Stimulated activated CD8-positive, alpha-beta memory T cell treated with anti-CD3 and anti-CD28 coated beads, Interleukin-4, amount 100 ng/mL, for 4 hours (primary cell): ENCODE data around the gene SYT9.

ENCODE experiments used
- DNase-seq, 2 donors: peaks; one replicate each; pipeline ENCODE4 v3.0.0-alpha.2; 2020; ENCODE audit warnings: low read depth in 2 of 2, low spot score in 1 of 2

The SYT9 gene

DNA sequence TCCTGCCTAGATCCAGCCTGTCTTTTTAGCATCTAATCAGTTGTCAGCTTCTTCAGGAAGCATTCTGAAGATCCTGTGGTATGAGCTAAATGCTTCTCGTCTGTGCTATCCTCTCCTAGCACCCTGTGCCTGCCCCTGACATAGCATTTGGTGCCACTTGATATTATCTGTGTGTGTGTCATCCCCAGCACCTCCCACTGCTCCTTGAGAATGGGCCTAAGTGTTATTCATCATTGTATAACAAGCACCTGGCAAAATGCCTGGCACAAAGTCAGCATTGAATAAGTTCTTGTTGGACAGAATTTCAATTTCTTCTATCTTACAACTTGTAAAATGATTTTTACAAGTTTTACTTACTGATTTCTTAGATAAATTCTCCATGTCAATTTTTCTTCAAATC is 205.5 kb downstream of the SYT9 start:
- no peak for DNase-seq

DNA sequence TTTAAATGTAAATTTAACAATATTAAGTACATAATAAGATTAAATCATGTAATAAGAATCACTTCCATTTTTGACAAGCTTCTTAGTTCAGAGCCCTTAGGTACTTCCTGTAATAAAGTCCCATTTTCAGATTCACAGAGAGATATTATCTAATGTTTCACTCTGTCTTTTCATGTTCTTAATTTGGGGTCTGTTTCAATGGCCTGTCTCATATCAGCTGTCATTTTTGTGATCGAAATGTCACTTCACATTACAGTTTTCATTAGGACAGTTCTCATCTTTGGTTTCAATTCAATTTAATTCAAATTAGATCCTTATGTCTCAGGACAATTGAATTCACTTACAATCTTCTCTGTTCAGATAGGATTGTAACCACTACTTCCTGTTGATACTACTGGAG is 211.0 kb downstream of the SYT9 start:
- DNase-seq, result no peak

DNA sequence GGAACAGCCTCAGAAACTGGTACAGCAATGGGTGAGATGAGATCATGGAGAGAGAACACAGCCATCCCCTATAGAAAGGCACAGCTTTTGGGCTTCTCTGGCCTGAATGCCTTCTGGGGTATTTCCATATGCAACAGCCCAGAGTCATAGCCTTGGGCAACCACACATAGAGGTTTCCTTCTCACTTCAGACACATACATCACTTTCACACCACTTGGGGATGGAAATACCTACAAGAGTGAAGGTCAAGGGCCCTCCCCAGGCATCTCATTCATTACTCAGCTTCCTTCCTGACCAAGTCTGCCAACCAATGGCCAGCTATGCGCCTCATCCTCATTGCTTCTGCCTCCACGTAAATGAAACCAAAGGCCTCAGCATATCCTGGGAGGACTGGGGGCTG is 215.9 kb downstream of the SYT9 start:
- DNase-seq, result no peak

DNA sequence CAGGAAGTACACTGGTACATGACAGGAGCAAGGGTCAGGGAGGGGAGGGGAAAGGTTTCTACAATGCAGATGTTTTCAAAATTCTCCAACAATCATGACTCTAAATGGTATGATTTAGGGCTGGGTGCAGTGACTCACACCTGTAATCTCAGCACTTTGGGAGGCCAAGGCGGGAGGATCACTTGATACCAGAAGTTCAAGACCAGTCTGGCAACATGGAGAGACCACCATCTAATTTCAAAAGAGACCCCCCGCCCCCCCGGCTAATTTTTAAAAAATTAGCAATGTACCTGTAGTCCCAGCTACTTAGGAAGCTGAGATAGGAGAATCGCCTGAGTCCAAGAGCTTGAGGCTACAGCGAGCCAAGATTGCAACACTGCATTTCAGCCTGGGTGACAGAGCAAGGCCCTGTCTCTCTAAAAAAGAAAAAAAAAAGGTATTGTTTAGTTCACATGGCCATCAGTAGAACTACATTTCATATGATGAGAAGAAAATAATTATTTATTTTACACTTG is 217.7 kb downstream of the SYT9 start:
- no peak for DNase-seq

DNA sequence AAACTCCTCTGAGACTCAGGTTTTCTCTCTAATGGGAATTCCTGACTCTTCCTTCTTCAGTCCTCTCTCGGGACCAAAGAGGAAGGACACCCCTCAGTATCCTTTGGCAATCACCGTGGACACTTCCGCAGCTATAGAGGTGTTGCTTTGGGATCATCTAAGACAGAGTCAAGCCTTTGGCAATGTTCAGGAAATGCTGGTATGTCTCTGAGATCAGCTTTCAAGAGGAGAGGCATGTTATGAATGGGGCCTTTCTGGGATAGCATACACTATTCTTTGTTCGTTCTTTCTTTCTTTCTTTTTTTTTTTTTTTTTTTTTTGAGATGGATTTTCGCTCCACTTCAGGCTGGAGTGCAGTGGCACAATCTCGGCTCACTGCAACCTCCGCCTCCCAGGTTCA is 219.4 kb downstream of the SYT9 start:
- no peak for DNase-seq

DNA sequence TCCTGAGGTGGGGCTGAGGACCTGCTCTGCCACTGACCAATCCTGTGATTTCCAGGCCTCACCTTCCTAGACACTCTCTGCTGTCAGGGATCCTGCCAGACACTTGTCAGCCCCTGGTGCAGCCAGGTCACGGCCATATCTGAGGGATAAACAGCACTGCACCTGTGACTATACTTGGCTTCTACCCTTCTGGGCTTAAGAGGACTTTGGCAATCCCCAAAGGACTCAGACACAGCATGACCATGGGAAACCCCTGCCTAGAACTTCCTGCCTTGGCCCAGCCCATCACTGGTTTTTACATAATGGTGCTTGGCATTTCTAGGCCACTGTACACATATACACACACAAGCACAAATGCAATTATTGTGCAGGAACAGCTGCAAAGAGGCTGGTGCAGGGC is 222.0 kb downstream of the SYT9 start:
- no peak for DNase-seq

DNA sequence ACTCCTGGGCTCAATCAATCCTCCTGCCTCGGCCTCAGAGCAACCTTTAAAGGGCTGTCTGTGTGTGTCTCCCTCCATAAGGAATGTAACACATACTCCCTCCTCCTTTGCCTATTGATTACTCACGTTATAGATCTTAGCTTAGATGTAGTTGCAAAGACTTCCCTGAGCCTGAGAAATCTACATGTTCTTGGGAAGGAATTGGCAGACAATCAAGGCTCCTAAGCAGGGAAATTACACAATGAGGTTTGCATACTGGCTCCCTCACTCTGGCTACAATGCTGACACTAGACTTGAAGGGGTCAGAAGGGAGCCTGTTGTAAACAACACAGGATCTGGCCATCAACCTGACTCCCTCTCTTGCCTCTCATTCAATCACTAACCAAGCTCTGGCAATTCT is 228.4 kb downstream of the SYT9 start:
- no peak for DNase-seq

DNA sequence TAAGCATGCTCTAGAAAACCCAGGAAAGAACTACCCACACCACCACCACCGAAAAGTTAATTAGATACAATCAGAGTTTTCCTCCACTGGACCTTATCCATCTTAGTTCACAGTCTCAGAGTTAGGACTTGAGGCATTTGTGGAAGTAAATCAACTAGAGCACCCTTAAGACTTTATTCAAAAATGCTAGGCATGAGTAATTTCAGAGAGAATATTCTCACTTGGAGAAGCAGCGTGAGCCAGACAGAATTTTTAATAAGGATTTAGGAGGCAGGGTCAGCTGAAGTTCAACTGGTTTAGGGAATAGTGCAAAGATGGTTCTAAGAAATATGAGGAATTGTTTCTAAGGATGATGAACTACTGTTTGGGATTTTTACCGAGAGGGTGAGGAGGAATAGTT is 232.4 kb downstream of the SYT9 start:
- DNase-seq, result no peak

DNA sequence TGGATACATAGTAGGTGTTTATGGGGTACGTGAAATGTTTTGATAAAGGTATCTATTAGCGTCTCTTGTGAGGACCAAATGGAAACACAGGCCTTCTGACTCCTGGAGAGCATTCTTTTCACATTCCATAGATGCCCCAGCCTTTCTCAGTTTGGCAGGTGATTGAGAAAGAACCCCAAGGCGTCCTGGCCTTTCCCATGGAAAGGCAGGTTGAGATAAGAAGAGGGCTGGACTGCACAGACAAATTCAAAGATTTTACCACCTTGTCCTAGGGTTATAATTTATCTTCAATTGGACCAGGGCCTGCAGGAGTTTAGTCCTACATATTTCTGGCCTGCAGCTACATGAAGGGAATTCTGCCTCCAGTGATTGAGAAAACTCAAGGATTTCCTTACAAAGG is 232.9 kb downstream of the SYT9 start:
- no peak for DNase-seq

DNA sequence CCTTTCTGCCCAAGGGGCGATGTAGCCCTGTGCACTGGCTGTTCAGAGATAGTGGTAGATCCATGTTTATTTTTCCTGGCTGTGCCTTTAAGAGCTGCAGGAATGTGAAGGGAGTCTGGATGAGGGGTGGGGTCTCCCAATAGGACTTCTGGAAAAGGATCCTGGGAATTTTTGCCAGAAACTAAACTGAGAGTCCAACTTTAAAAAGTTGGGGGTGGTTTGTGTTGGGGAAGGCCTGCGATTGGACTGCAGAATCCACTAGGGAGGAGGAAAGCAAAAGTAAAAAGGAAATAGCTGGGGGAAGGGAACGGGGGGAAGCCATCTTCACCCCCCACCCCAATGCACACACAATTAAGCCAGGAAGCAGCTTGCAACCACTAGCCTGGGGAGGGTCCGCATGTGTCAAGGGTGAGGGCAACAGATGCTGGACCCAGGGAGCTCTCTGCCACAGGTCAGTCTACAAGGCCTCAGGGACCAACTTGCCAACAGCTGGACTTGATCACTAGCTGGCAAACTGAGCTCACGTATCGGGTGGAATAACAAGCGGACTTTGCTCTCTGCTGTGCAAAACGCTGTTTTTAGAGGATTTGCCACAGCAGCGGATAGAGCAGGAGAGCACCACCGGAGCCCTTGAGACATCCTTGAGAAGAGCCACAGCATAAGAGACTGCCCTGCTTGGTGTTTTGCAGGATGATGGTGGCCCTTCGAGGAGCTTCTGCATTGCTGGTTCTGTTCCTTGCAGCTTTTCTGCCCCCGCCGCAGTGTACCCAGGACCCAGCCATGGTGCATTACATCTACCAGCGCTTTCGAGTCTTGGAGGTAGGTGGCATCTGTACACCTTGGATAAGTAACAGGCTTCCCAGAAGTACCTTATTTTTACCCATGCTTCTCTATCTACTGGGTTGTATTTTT is 233.7 kb downstream of the SYT9 start, which contains the start of gene OLFML1:
OLFML1 (plus strand) TSS at position 321 of the 912 bp plus-strand sequence; CDS start at position 691, 370 bp downstream.
- no peak for DNase-seq

DNA sequence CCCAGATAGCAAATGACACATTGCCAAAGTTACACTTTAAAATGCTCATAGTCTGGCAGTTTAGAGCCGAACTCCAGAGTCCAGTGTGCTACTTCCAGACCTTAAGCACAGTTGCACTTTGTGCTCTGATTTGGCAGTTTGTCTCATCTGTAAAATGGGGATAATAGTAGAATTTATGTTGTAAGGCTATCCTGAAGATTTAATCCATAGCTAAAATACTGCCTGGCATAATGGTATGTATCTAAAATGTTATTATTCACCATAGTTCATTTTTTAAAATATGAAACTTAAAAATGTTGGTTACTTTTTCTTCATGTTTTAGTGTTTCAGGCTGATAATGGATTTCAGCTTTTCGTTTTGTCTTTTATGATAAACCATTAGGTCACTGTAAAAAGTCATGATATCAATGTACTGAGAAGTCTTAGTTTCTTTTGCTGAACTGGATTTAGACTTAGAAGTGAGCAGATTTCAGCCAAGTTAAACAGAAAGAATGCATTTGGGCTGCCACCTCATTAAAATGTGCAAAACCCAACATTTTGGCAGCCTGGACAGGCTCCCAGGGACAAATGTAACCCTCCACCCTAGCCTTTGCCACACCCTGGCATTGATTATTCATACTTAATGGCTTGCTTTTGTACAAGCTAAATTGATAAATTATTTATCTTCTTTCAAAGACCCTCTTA is 234.5 kb downstream of the SYT9 start:
- no peak for DNase-seq

DNA sequence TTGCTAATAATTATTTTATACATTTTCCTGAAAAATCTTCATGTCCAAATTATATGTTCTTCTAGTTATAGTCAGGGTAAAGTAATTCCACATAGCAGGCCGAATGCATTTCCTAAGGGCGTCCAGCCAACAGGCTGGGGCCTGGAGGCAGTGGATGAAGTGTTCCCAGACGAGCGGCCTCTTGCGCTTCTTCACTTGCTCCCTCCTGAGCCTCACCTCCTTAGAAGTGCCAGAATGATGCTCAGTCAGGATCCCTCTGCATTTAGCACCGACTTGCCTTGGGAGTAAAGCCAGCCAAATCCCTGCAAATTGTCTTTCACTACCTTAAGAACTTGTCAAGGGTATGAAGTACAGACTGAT is 235.1 kb downstream of the SYT9 start:
- no peak for DNase-seq

DNA sequence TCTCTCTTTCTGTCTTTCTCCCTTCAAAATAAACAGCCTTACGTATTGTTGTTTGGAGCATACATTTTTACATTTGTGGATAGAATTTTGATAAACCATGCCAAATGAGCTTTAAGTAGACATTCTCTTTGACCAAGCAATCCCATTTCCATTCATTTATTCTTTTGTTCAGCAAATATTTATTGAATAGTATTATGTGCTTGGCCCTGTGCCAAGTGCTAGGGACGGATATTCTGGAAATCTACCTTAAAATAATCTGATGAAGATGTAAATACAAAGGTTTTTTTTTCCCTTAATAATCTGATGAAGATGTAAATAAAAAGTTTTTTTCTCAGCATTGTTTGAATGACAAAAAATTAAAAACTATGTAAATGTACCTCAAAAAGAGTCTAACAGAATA is 235.7 kb downstream of the SYT9 start:
- DNase-seq, result no peak

DNA sequence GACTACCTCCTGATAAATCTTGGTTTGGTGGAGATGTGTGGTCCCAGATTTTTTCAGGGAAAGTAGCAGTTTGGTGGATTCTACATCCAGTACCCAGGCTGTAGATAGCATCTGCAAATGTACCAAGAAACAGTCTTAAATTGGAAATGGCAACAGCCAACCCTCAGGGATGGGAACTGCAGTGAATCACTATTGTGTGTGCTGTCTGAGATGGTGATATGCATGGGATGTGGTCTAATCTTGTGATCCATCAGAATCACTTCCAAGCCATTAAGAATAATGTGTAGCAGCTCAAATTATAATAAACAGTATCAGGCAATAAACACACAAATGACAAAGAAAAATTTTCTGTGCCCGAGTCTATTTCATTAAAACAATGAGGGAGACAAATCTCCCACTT is 237.0 kb downstream of the SYT9 start:
- DNase-seq, result no peak

DNA sequence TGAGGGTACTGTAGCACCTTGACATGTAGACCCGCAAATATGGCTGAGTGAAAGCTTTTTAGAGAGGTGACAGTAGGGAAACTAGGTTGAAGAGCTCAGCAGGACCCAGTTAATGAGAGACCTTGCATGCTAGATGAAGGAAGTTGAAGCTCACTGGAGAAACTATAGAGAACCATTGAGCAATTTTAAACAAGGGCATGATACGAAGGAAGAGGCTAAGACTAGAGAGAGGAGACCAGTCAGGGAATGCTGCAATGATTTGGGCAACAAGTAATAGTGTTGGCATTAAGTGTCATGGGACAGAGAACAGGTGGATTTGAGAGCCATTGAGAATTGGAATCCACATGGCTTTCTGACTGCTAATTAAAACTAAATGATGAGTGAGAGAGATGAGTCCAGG is 237.7 kb downstream of the SYT9 start:
- no peak for DNase-seq

DNA sequence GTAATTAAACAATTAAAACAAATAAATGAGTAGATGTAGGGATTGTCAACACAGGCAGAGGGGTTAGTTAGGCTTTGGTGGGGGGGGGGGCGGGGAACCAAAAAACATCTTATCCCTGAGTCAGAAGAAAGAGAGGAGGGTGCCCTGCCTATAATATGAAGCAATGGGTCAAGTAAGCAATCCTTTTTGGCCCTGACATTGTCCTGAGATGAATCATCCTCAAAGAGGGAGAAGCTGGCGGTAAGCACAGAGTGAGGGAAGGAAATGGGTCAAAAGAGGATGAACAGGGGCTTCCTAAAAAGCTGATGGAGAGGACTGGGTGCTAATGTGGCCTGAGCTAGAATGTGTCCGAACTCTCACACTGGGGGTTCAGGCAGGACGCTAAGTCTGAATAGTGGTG is 238.3 kb downstream of the SYT9 start:
- no peak for DNase-seq

DNA sequence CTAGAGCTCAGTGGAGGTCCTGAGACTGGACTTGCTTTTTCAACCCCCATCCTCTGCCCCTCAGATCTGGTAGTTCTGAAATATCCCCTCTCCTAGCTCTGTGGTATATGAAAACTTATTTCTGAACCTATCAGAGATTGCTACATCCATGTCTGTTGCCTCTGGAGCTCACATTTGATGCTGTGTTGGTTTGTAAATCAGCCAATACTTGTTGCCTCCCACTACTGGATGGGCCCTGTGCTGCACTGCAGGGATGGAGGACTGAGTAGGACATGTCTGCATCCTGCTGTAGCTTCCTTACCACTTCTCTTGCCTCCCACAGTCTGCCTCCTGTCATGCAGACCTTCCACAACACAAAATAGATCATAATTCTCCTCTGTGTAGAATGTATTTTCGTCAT is 238.8 kb downstream of the SYT9 start:
- no peak for DNase-seq

DNA sequence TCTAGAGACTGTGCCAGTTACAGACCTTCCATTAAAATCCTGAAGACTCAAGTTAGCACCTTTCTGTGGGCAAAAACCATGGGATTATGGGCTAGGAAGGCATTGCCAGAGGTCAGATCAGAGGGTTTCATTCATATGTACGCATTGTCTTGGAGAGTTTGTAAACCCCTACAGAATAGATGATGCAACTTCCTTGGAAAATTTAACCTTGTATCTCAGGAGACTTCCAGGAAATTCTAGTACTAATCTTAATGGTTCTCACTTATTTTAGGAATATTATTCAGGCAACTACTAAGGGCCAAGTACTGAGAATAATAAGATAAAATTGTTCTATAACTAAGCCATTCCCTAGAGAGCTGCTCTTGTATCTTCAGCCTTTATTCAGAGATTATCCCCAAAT is 240.5 kb downstream of the SYT9 start:
- no peak for DNase-seq

DNA sequence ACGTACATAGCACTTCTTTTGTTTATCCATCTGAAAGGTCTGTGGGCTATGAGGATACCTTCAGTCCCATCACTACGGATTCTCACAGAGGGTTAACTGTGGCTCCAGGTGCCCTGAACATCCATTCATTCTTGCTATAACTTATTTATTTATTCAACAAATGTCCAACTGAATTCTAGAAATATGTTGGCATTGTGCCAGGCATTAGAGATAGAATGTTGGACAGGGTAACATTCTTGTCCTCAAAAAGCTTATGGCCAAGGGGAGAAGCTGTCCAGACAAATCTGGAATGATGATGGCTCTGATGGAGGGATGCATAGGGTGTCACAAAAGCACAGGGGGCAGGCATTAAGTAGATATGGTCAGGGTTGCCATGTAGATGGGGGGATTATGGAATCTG is 242.0 kb downstream of the SYT9 start:
- no peak for DNase-seq

DNA sequence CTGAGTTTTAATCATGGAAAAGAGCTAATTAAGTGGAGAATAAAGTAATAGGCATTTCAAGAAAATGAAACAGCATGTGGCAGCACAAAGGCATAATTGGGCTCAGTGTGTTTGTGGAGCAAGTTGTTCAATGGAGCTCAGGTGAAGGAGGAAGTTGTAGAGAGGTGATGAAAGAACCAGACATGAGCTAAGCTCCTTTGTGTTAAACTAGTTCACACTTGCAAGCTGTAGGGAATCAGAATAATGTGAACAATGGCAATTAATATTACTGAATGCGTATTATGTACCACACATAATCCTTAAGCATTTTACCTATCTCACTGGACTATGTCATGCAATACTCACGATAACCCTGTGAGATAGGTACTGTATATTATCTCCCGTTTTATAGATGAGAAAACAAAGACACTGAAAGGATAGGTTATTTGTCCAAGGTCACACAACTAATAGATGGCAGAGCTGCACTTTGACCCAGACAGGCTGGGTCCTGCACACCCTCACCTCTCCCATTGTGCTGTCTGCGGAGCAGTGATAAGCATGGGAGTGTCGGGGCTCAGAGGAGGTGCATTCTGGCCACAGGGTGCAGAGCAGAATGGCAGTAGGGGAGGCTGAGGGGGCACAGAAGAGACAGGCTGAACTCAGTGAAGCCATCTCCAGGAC is 242.5 kb downstream of the SYT9 start:
- no peak for DNase-seq

DNA sequence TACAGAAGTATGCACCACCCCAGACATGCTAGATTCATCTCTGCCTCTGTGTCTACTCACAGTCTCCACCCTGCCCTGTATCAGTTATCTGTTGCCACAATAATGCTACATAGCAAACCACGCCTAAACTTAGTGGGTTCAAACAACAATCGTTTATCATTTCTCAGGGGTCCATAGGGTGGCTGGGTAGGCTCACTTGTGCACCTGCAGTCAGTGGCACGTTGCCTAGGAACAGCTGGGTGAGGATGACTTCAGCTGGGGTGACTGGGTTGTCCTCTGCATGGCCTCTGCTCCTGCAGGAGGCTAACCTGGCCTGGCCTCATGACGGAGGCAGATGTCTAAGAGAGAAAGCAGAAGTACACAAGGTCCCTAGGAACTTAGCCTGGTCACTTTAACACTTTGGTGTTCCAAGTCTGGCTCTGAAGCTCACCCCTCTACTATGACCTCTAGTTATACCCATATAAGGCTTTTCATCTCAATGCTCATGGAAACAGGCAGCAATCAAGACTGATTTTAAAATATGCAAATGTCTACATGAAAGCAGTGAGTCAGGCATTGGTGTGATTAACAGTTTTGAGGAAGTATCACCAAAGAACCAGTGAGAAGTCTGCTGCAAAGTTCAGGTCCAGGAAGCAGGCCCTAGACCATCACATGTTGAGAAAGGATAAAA is 244.3 kb downstream of the SYT9 start:
- no peak for DNase-seq
